OCI-M2 (cell line): ENCODE data around the gene COL5A1.
"Not testable (repeated sequence)": the region's sequence is repeated elsewhere in the genome, so short reads cannot be mapped to it uniquely, and the experiment has no call there.

ENCODE experiments used
- DNase-seq: peaks from one replicate; lab custom pipeline; 2025; ENCODE audit not compliant: unreplicated experiment; lab: John Stamatoyannopoulos, UW

Gene COL5A1

GRCh38 chr9:134690301-134690751, 48.7 kb downstream of the COL5A1 start:
- DNase-seq = no peak

- DNase-seq = no peak
Observed at GRCh38 chr9:134690946-134691694, 49.5 kb downstream of the COL5A1 start.

- DNase-seq = no peak
Observed at GRCh38 chr9:134691695-134692572, 50.3 kb downstream of the COL5A1 start.

GRCh38 chr9:134692573-134692860, 50.9 kb downstream of the COL5A1 start:
- no peak for DNase-seq

GRCh38 chr9:134693011-134693410, 51.4 kb downstream of the COL5A1 start:
- no peak for DNase-seq

GRCh38 chr9:134693641-134694367, 52.2 kb downstream of the COL5A1 start:
- no peak for DNase-seq

GRCh38 chr9:134694368-134694665, 52.7 kb downstream of the COL5A1 start:
- no peak for DNase-seq

- DNase-seq = no peak
Observed at GRCh38 chr9:134694714-134695113, 53.1 kb downstream of the COL5A1 start.

- DNase-seq = no peak
Observed at GRCh38 chr9:134695144-134695543, 53.5 kb downstream of the COL5A1 start.

GRCh38 chr9:134696433-134696832, 54.8 kb downstream of the COL5A1 start:
- DNase-seq = no peak

- no peak for DNase-seq
Observed at GRCh38 chr9:134698111-134698510, 56.5 kb downstream of the COL5A1 start.

- DNase-seq = no peak
Observed at GRCh38 chr9:134698587-134699342, 57.2 kb downstream of the COL5A1 start.

GRCh38 chr9:134699343-134699740, 57.7 kb downstream of the COL5A1 start:
- no peak for DNase-seq

- no peak for DNase-seq
Observed at GRCh38 chr9:134700636-134701350, 59.2 kb downstream of the COL5A1 start.

GRCh38 chr9:134701581-134702259, 60.1 kb downstream of the COL5A1 start:
- DNase-seq = no peak

- no peak for DNase-seq
Observed at GRCh38 chr9:134702291-134702690, 60.7 kb downstream of the COL5A1 start.

- not testable (repeated sequence) for DNase-seq
Observed at GRCh38 chr9:134703730-134704114, 62.1 kb downstream of the COL5A1 start.

GRCh38 chr9:134704498-134704897, 62.9 kb downstream of the COL5A1 start:
- no peak for DNase-seq

GRCh38 chr9:134705786-134706185, 64.2 kb downstream of the COL5A1 start:
- no peak for DNase-seq

- DNase-seq = no peak
Observed at GRCh38 chr9:134706522-134706921, 64.9 kb downstream of the COL5A1 start.
